ENCODE measurements around the gene ZNF746. TPM values are rescaled to one million over a fixed set of nuclear protein-coding genes. Genes with fewer than 3 reads are reported as not detected.

ZNF746 gene
- total and polyA plus RNA-seq, 9 of the 15 experiments (the other 6 are each of a cell fraction or from before 2014, with no cell fraction given): 1.7 to 31.6 (median 13.3) TPM

DNA sequence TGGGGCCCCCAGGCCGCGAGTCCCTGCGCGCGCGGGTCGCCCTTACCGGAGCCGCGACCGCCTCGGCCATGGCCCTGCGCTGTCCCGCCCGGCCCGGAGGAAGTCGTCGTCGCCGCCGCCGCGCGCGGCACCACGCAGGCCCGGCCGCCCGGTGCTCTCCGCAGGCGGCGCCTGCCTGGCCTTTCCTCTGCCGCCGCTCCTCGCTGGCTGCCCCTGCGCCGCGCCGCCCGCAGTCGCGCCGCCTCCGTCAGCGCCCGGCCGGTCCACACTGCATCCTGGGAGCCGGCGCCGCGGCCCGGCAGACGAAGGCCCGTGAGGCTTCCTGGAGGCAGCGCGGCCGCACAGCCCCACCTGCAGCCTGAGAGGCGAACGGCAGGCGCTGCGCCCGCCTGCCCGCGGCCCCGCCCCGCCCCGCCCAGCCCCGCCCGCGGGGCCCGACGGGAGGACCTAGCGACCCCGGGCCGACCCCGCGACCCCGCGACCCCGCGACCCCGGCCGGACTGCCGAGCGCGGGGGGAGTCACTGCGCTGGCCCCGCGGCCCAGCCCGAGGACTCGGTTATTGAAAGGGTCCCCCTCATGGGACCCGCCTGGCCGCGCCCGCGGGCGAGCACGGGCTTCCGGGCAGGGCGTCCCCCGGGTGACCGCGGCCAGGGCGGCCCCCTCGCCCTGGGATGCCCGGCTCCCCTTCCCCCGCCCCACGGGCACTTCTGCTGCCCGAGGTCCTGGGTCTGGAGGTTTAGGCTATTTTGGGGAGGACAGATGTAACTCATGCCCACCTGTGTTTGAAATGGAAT, at the start of gene ZNF746 (continued):
- TF ChIP-seq, protein P1, sequence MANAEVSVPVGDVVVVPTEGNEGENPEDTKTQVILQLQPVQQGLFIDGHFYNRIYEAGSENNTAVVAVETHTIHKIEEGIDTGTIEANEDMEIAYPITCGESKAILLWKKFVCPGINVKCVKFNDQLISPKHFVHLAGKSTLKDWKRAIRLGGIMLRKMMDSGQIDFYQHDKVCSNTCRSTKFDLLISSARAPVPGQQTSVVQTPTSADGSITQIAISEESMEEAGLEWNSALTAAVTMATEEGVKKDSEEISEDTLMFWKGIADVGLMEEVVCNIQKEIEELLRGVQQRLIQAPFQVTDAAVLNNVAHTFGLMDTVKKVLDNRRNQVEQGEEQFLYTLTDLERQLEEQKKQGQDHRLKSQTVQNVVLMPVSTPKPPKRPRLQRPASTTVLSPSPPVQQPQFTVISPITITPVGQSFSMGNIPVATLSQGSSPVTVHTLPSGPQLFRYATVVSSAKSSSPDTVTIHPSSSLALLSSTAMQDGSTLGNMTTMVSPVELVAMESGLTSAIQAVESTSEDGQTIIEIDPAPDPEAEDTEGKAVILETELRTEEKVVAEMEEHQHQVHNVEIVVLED (CRISPR knock-in tag; IDR thresholded peaks at IDR 0.05): peak; percentile 73
- TF ChIP-seq, protein P2, sequence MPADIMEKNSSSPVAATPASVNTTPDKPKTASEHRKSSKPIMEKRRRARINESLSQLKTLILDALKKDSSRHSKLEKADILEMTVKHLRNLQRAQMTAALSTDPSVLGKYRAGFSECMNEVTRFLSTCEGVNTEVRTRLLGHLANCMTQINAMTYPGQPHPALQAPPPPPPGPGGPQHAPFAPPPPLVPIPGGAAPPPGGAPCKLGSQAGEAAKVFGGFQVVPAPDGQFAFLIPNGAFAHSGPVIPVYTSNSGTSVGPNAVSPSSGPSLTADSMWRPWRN (IDR thresholded peaks at IDR 0.05; ENCODE audit: low read depth): no peak
- no peak for TF ChIP-seq HEY1 (CRISPR knock-in tag; IDR thresholded peaks at IDR 0.05; ENCODE audit: borderline replicate concordance)
- TF ChIP-seq RBM25 (IDR thresholded peaks at IDR 0.05; ENCODE audit: low read depth, low read length, severe bottlenecking): peak; percentile 100
- peak; percentile 52 for TF ChIP-seq KDM5B (IDR thresholded peaks at IDR 0.05; ENCODE audit: insufficient replicate concordance, low read depth, low read length)
- 0 out of 2 replicates have a peak, but pooled peaks have one; percentile 30 for TF ChIP-seq SOX6 (IDR thresholded peaks at IDR 0.05)
- no peak for TF ChIP-seq RBM15 (IDR thresholded peaks at IDR 0.05; ENCODE audit: insufficient read depth, low read length)
- TF ChIP-seq ZC3H8 (IDR thresholded peaks at IDR 0.05): no peak
- no peak for TF ChIP-seq CAMTA2 (CRISPR knock-in tag; conservative IDR thresholded peaks at IDR 0.05)
- peak; percentile 71; the same call in 1 of the 2 replicates for TF ChIP-seq NCOA6 (IDR thresholded peaks at IDR 0.05)
- TF ChIP-seq TSC22D4 (tag; IDR thresholded peaks at IDR 0.05): no peak
- no peak for TF ChIP-seq BCOR (IDR thresholded peaks at IDR 0.05)
- peak; percentile 92 for TF ChIP-seq ERF (CRISPR knock-in tag; IDR thresholded peaks at IDR 0.05)
- TF ChIP-seq OTX1 (CRISPR knock-in tag; IDR thresholded peaks at IDR 0.05): no peak
- no peak for TF ChIP-seq IFI16 (CRISPR knock-in tag; IDR thresholded peaks at IDR 0.05)
- TF ChIP-seq ZFP1 (CRISPR knock-in tag; IDR thresholded peaks at IDR 0.05): no peak
- TF ChIP-seq NFATC3 (IDR thresholded peaks at IDR 0.05): no peak
- peak; percentile 48; the same call in 1 of the 2 replicates for TF ChIP-seq ZNF589 (CRISPR knock-in tag; IDR thresholded peaks at IDR 0.05; ENCODE audit: low read depth)
- no peak for TF ChIP-seq EP400 (IDR thresholded peaks at IDR 0.05)
- TF ChIP-seq HIVEP1 (CRISPR knock-in tag; IDR thresholded peaks at IDR 0.05): peak; percentile 44; the same call in 1 of the 2 replicates
- TF ChIP-seq CREBBP (IDR thresholded peaks at IDR 0.05; ENCODE audit: low read depth, low read length): no peak
- peak; percentile 71 for TF ChIP-seq JUND (IDR thresholded peaks at IDR 0.05; ENCODE audit: borderline replicate concordance, low read depth, low read length)
- peak; percentile 8; the same call in 1 of the 3 replicates for TF ChIP-seq JUND (tag; IDR thresholded peaks at IDR 0.05; ENCODE audit: borderline replicate concordance, low read depth, low read length)
- no peak for TF ChIP-seq ARID2 (IDR thresholded peaks at IDR 0.05)
- TF ChIP-seq, protein P3, sequence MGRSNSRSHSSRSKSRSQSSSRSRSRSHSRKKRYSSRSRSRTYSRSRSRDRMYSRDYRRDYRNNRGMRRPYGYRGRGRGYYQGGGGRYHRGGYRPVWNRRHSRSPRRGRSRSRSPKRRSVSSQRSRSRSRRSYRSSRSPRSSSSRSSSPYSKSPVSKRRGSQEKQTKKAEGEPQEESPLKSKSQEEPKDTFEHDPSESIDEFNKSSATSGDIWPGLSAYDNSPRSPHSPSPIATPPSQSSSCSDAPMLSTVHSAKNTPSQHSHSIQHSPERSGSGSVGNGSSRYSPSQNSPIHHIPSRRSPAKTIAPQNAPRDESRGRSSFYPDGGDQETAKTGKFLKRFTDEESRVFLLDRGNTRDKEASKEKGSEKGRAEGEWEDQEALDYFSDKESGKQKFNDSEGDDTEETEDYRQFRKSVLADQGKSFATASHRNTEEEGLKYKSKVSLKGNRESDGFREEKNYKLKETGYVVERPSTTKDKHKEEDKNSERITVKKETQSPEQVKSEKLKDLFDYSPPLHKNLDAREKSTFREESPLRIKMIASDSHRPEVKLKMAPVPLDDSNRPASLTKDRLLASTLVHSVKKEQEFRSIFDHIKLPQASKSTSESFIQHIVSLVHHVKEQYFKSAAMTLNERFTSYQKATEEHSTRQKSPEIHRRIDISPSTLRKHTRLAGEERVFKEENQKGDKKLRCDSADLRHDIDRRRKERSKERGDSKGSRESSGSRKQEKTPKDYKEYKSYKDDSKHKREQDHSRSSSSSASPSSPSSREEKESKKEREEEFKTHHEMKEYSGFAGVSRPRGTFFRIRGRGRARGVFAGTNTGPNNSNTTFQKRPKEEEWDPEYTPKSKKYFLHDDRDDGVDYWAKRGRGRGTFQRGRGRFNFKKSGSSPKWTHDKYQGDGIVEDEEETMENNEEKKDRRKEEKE (IDR thresholded peaks at IDR 0.05; ENCODE audit: borderline replicate concordance in 1 of 2, control insufficient read depth in 1 of 2, low read depth in 2 of 2, low read length in 1 of 2): 0 out of 4 replicates have a peak, but pooled peaks of 1 of the 2 experiments have one; percentile 45

Measured in K562 (cell line).